Fibroblast of peridontal ligament (primary cell): ENCODE results near the gene ACIN1.
A peak's percentile ranks its signal among the peaks of the same experiment; 100 is the strongest.
"Not testable (repeated sequence)": the region's sequence is repeated elsewhere in the genome, so short reads cannot be mapped to it uniquely, and the experiment has no call there.

Experiments used
- DNase-seq: peaks from one replicate; pipeline ENCODE4 v3.0.0-alpha.2; 2010; ENCODE audit errors: extremely low read depth

Gene ACIN1

DNA sequence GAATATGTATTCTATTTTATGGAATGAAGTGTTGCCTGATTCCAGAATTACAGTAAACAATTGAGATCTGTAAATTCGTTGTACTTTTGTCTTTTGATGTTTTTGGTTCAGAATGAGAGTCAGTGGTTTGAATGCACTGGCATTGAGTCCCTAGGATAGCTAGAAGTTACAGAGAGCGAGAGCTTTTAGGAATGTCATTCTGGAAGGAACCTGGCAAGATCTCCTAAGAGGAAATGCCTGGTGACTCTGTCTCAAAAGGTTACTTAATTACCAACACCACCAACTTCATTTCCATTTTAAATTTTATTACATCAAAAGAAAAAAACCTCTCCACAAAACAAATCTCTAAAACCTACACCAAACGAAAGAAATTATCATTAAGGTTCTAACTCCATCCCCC lies 30.1 kb upstream of the ACIN1 start:
- DNase-seq, result no peak

DNA sequence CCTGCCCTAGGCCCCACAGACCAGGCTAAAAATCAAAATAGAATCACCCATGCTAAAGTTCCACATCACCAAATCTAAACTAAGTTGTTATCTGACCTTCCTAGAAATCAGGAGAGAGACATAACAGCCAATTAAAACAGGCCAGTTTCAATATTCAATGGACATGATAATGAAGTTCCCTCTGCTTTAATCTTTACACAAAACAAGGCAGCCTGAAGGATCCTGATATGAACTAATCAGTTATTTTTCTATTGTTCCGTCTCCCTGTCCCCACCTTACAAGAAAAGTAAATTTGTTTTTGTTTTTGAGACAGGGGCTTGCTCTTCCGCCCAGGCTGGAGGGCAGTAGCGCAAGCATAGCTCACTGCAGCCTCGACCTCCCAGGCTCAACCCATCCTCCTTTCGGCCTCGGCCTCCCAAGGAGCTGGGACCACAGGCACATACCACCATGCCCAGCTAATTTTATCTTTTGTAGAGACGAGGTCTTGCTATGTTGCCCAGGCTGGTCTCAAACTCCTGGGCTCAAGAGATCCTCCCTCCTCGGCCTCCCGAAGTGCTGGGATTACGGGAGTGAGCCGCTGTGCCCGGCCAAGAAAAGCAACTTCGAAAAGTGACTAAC lies 29.5 kb upstream of the ACIN1 start:
- no peak for DNase-seq

DNA sequence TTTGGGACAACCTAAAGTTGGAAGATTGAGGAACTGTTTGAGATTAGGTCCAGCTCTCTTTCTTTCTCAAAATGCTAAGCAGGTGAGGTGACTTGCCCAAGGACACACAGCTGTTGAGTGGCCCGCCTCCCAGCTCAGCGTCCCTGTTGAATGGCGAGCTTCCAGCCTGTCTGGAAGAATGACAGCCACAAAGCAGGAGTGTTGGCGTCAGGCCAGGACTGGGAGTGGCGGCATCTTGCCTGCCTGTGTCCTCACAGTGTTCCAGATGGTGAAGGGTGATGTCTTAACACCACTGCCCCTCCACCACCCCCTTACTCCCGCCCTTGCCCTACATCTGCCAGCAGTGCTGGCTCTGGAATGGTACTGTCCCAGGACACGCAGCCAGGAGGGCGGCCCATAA lies 28.5 kb upstream of the ACIN1 start:
- no peak for DNase-seq

DNA sequence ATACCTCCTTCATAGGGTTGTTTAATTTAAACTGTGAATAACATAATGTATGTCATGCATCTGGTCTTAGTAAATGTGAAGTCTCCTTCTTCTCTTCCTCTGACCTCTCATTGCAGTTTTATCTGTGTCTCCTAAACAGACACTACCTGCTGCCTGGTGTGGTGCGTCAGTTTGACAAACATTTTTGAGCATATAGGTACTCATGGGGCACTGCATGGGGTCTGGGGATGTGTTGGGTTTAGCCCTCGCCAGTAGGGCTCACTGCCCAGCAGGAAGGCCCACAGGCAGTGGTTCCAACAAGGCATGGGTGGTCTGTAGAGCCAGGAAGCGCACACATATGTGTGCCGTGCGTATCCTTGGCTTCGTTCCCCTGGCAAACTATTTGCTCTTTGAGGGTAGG lies 27.1 kb upstream of the ACIN1 start:
- no peak for DNase-seq

DNA sequence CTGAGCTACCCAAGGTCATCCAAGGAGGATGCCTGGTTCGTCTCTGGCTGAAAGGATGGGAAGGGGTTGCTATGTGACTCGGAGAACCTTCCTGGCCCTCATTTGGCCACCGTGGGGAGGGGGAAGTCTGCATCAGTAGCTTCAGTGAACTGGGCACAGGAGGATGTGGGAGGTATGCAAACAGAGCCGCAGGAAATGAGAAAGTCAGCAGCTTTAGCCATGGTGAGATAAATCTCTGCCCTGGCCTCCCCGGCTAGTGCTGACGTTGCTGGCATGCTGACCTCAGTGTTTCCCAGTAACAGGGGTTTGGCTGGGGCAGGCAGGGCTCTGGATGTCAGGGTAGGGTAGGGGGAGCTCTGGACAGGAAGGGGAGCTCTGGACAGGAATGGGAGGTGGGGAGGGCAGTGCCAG lies 26.4 kb upstream of the ACIN1 start:
- peak; percentile 28 for DNase-seq

DNA sequence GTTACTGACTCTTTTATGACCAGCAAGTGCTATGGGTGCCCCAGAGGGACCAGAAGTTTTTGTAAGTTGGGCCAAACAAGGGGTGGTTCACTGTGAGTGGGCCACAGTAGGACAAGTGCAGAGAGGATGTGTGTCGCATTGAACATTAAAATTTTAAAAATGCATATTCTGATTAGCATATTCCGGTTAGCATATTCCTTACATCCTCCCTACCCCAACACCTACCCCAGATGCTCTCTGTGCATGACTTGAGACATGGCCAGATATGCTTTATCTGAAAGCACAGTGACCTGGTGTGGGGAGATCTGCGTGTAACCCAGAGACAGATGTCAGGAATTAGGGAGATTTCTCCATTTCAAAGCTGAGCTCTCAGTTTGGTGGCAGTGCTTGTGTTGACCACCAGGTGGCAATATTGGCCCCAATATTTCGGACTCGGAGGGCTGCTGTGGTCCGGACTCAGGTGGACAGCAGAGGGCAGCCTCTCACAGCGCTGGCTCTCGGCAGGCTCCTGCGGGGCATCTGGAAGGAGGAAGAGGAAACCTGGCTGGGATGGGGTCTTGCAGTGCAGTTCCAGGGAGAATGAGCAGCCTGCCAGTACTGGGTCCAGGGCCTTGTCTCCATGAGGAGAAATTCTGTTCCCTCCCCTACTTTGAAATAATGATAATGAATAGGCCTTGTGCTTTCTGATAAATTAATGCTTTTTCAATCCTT lies 25.8 kb upstream of the ACIN1 start:
- peak; percentile 86 for DNase-seq

DNA sequence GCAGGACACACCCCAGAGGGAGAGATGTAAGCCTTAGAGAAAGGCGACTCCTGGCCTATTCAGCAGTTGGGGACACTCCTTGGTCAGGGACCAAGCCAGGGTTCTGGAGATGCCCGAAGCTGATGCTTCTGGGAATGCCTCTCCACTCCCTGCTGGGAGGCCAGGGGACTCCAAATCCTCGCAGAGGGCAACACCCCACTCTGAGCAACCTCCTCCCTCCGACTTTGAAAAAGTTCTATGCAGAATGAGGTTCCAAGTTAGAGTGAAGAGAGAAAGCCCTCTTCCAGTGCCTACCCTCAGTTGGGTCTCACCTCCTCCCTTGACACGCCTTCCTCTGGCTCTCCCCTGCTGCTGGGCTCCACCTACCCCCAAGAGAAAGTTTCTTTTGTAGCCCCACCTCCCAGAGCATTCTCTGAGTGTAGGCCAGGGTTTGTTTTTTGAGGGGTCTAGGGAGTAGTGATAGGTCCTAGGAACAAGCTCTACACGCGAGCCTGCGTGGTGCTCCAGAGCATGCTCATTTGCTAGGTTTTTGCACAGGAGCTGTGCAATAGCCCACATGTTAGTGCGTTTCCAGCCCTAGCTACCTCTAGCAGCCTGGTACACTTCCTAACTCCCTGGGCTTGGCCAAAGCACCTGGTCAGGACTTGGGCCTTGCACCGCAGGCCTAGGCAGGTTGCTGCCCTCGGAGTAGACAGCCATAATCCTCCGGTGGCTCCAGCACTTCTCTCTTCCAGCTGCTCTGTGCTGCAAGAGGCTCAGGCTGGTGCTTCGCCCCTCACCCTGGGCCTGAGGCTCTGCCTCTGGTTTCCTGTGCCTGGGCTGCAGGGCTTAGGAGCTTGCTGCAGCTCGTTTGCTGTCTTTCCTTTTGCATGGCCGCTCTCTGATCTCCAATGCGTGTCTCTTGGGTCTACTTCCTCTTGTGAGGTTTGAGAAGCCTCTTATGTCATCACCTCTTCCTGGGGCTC lies 24.7 kb upstream of the ACIN1 start:
- DNase-seq, result no peak

DNA sequence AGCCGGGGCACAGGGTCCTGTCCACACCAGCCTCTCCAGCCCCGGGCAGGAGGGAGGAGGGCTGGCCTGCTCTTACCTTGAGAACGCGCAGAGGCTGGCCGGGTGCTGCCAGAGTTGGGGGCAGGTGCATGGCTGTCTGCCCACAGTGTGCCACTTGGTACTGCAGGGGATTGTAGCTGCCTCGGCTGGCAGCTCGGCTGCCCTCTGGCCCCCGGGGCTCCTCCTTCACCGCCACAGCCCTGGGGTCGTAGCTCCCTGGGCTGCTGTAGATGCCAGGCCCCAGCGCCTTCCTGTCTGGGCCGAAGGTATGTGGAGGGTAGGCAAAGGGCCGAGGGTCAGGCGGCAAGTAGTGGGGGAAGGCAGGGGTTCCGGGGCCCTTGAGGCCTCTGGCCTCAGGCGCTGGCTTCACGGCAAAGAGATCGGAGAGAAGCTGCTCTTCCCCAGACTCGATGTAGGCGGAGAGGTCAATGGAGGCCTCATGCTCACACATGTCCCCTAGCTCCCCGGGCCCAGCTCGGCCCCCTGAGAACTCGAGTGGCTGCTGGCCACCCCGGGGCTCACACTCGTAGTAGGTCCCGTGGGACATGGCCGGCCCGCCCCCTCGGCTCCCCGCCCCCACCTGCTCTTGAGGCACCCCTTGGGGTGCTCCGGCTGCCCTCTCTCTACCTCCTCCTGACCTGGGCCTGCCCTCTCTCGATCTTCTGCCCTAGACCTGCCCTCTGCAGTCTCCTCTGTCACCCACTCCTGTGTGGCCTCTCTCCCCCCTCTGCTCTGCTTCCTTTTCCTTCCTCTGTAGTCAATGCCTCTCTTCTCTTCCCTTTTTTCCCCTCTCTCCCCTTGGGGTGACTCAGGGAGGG lies 23.8 kb upstream of the ACIN1 start, which contains the start of gene CEBPE:
TSS of gene CEBPE (minus strand) at position 750 of the 857 bp plus-strand sequence. CDS start at position 586, 164 bp downstream.
- no peak for DNase-seq

DNA sequence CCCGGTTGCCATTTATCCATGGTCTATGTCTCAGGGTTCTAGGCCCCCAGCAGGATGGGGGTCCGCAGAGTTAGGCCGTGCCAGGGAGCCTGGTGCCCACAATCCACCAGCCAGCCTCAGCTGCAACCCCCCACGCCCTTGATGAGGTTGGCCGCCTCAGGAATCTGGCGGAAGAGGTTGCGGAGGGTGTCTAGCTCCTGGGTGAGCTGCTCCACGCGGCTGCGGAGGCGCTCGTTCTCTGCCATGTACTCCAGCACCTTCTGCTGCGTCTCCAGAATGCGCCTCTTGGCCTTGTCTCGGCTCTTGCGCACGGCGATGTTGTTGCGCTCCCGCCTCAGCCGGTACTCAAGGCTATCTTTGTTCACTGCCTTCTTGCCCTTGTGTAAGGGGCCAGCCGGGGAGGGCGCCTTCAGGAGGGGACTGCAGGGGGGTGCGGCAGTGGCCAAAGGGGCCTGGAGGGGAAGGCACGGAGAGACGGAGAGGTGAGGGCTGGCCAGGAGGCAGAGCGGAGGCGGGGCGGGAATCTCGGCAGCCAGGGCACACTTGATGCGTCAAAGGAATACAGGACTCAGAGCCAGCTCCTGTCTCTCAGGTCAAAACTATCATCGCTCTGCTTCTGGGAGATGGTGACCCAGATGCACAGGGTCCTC lies 22.6 kb upstream of the ACIN1 start:
- no peak for DNase-seq

DNA sequence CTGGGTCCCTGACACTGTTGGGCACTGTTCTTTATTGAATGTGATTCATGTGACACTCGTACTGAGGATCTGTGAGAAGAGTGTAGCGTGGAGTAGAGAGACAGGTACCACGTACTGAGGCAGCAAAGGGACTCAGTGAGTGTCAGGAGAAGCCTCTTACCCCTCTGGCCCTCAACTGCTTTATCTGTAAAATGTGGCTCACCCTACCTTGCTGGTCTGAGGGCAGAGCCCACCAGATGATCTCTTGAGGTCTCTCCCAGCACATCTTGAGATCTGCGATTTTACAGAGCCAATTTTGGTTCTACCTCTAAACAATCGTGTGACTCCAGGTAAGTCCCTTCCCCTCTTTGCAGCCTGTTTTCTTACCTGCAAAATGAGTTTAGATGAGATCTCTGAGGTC lies 21.0 kb upstream of the ACIN1 start:
- no peak for DNase-seq

DNA sequence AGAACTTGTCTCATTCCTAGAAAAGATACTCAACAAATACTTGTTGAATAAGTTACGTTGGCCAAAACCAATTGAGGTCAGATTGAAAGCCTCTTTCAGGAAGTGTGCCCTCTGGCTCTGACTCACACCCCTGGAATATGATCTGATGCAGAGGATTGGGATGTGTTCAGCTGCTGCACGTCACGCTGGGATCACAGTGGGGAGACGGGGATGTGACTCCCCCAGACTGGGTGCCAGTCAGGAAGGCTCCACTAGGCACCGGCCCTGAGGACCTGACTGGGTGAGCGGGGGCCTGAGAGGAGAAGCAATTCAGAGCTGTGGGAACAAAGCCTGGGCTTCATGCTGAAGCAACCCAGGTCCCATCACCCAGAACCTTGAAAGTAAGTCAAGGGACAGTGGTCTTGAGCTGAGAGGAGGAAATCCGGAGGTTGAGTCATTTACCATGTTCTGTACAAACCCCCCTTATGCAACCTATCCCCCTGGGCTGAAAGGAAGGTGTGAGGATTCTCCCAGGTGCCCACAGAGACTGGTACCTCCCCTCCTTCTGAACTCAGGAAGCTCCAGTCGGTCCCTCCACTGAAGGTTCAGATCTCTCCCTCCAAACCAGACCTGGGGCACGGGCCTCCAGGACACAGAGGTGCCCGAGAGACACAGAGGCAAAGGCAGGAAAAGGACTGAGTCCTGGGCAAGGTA lies 20.2 kb upstream of the ACIN1 start:
- DNase-seq, result peak; percentile 99

DNA sequence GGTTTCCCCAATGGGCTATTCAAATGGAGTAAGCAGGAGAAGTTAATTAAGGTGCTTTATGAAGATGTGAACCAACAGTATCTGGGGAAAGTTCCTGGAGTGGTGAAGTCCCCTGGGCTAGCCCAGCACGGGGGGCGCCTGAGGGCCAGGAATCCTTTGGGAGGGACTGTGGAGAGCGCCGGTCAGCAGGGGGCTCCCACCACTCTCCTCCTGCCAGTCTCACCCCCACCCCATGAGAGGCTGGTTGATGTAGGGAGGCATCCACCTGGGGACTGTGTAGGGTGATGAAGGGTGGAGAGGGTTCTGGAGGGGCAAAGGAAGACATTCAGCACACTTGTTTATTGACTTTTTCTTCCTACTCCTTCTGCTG lies 19.7 kb upstream of the ACIN1 start:
- no peak for DNase-seq

DNA sequence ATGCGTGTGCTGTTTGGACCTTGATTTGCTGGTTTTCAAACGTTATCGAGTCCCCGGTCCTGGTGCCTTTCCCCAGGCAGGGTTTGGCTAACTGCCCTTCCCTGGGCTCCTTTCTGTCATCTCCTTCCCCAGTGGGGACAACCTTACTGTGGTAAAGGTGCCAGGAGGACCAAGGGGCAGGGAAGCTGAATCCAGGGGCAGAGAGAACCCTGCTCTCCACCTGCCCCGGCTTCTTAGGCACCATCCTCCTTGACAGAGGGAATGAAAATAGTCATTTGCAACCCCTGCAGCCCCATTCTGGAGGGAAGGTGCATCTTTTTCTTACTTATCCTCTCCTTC lies 19.2 kb upstream of the ACIN1 start:
- no peak for DNase-seq

DNA sequence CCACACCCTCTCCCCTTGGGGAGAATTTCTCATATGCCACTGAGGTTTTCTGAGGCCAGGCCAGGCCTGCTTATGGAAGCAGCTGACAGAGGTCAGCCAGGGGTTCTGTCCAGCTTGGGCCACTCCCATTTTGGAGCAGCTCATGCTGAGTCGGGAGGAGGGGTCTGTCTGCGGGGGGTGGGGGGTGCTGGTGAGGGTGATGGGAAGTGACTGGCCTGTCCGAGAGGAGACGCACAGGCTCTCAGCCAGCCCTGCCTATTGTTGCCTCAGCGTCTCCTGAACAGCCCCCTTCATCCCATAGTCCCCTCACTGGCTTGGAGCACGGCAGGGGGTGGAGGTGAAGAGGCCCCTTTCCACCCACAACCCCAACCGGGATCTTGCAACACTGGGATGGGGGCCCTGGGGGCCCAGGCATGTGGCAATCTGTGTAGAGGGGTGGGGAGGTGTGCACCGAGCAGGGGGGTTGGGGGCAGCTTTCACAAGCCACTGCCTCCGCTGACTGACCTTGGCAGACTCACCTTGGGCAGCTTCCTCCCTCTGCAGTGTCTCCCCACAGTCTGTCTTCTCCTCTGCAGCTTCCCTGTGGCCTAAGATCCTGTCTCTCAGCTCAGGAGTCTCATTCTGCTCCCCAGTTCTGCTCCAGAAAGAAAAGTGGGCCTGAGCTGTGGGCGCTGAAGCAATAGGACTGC lies 18.6 kb upstream of the ACIN1 start:
- peak; percentile 63 for DNase-seq

DNA sequence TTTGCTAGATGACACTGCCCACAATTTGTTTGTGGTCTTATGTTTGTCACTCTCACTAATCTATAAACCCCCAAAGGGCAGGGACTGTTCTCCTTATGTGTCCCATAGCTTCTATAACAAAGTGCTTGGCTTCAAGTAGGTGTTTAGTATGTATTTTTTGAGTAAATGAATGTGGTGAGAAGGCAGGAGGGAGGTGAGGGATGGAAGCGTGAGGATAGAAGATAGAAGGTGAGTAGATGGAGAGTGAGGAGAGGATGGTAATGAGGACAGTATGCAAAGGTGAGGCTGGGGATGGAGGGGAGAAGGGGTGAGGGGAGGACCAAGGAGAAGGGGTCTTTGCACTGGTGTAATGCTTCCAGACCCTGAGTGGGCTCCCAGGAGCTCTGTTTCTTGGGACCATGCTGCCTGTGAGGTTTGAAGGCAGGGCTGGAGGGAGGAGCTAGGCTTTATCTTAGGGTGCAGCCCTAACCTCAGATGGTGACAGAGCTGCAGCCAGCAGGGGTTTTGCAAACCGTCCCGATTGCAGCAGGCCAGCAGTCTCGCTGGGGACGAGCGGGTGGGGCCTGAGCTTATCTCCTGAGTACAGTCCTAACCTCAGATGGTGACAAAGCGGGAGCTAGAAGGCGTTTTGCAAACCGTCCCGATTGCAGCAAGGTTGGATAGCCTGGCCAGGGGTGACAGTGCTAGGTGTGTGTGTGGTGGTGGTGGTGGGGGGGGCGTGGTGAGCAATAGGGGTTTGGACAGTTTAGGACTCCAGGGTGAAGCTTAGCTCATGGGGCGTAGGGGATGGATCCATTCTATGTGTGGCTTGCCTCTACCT lies 17.6 kb upstream of the ACIN1 start:
- DNase-seq, result no peak

DNA sequence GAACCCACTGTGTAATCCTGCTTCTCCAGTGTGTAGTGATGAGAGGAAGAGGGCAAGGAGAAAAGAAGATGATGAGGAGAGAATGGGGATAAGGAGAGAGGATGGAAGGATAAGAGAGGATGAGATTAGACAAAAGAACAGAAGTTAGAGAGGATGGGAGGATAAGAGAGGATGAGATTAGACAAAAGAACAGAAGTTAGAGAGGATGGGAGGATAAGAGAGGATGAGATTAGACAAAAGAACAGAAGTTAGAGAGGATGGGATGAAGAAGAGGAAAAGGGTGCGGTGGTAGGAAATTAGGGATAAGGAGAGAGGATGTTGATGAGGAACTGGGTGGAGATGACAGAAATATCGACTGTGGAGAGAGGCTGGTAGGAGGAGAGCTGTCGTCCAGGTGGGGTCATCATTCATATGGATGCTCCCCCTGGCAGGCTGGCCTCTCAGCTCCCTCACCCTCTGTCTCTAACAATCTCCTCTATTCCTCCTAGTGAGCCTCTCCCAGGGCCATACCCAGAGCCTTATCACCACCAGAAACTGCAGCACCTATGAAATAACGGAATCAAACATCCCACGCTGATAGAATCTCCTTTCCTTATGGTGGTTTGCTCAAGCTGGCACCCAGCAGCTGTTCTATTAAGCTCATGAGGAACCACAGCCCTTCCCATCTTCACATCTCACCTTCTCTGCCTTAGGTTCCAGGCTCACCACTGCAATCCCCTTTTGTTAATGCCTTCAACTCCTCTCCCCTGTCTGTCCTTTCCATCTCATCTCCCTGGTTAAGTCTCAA lies 15.8 kb upstream of the ACIN1 start:
- no peak for DNase-seq

DNA sequence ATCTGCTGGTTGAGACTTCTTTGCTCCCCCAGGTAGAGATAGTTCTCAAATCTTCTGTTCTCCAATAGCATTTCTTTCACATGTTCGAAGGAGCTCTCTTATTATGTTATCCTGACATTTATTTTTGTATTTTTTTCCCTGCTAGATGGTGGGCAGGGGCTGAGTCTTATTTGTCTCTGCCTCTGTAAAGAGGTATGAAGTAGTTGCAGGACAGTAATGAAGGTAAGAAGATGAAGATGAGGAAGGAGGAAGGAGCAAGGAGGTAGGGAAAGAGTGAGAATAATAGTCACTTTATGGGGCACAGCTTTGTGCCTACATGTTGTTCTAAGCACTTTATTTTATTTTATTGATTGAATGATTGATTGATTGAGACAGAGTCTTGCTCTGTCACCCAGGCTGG lies 14.8 kb upstream of the ACIN1 start:
- no peak for DNase-seq

DNA sequence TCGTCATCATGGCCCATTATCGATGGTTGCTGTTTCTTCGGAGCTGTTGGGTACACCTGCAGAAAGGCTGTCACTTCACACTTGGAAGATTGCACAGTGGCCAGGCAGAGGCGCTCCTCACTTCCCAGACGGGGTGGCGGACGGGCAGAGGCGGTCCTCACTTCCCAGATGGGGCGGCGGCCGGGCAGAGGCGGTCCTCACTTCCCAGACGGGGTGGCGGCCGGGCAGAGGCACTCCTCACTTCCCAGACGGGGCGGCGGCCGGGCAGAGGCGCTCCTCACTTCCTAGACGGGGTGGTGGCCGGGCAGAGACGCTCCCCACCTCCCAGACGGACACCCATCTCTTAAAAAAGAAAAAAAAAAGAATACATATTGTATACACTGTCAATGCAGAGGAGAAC lies 13.2 kb upstream of the ACIN1 start:
- DNase-seq, result not testable (repeated sequence)
